Chondrocyte (in vitro differentiated cells): ENCODE data around the gene PDE4D. TPM values are rescaled to one million over a fixed set of nuclear protein-coding genes. Genes with fewer than 3 reads are reported as not detected.

Source experiments
- DNase-seq: peaks from one replicate; pipeline ENCODE4 v3.0.0; 2021; ENCODE audit warnings: mixed read lengths, low spot score
- H3K27ac Mint-ChIP-seq: one replicate; pipeline ENCODE4 v1.8.0; 2021; ENCODE audit warnings: mild to moderate bottlenecking, moderate library complexity, mixed read lengths; ENCODE audit not compliant: unreplicated experiment
- H3K27me3 Mint-ChIP-seq: 2 replicates; pipeline ENCODE4 v1.8.0; 2021; ENCODE audit warnings: low read depth, mixed read lengths
- H3K36me3 Mint-ChIP-seq: 2 replicates; pipeline ENCODE4 v1.8.0; 2021; ENCODE audit warnings: low read depth, mixed read lengths
- H3K4me1 Mint-ChIP-seq: 2 replicates; pipeline ENCODE4 v1.8.0; 2021; ENCODE audit warnings: low read depth, mild to moderate bottlenecking, mixed read lengths
- H3K4me3 Mint-ChIP-seq: one replicate; pipeline ENCODE4 v1.8.0; 2021; ENCODE audit warnings: mild to moderate bottlenecking, moderate library complexity, mixed read lengths; ENCODE audit not compliant: unreplicated experiment
- H3K9me3 Mint-ChIP-seq: 2 replicates; pipeline ENCODE4 v1.8.0; 2021; ENCODE audit warnings: low read depth, mixed read lengths
- total RNA-seq: library from RNA; stranded (reverse); gene quantifications from 3 replicates; pipeline ENCODE4 v1.2.1, GENCODE V29; 2021
- TF ChIP-seq, protein P1 (sequence below): fragments of 200-600 bp; sonication (generic); IDR thresholded peaks from 2 replicates; pipeline ENCODE4 v1.5.0; 2021; ENCODE audit warnings: antibody characterized with exemption, mild to moderate bottlenecking, moderate library complexity

The PDE4D gene
- total RNA-seq, 1 donor from 2014 or later: 21.1 TPM

DNA sequence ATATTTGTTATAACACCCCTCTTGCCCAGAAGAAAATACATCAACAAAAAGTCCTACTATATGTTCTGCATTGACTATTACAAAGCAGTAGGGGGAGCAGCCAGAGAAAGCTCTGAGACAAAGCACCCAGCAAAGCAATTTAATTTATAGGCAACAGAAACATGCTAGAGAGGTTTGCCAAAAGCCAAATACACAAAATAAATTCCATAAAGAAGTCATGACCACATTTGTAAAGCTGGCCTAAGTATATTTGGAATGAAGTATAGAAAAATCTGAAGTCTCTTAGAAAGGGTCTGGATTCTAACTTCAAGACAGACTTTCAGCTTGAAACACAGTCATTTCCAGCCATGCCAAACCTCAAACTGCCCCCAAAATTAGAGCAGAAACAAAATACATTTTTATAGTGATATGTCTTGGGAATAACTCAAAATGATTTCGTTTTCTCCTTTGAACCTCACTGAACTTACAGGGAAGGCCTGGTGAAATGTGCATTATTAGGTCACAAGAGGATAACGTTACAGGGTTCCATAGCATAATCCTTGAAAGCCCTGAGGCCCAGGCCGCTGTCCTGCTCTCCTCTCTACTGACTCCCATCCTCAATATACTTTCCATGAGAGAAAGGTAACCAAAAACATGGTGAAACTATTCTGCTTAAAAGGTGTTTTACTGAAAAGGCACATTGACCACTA lies 858.9 kb downstream of the PDE4D start:
- Mint-ChIP-seq H3K27me3 (no peaks in the 10 kb centered on the region), H3K36me3 (peaks cover 5% of the 10 kb centered on the region), H3K4me1 (peaks cover 51% of the 10 kb centered on the region), H3K27ac (peak overlapping the region; percentile 32), H3K4me3 (no peak overlapping the region), H3K9me3 (peaks cover 5% of the 10 kb centered on the region)
- no peak for DNase-seq
- TF ChIP-seq, protein P1, sequence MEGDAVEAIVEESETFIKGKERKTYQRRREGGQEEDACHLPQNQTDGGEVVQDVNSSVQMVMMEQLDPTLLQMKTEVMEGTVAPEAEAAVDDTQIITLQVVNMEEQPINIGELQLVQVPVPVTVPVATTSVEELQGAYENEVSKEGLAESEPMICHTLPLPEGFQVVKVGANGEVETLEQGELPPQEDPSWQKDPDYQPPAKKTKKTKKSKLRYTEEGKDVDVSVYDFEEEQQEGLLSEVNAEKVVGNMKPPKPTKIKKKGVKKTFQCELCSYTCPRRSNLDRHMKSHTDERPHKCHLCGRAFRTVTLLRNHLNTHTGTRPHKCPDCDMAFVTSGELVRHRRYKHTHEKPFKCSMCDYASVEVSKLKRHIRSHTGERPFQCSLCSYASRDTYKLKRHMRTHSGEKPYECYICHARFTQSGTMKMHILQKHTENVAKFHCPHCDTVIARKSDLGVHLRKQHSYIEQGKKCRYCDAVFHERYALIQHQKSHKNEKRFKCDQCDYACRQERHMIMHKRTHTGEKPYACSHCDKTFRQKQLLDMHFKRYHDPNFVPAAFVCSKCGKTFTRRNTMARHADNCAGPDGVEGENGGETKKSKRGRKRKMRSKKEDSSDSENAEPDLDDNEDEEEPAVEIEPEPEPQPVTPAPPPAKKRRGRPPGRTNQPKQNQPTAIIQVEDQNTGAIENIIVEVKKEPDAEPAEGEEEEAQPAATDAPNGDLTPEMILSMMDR: peak; percentile 84

DNA sequence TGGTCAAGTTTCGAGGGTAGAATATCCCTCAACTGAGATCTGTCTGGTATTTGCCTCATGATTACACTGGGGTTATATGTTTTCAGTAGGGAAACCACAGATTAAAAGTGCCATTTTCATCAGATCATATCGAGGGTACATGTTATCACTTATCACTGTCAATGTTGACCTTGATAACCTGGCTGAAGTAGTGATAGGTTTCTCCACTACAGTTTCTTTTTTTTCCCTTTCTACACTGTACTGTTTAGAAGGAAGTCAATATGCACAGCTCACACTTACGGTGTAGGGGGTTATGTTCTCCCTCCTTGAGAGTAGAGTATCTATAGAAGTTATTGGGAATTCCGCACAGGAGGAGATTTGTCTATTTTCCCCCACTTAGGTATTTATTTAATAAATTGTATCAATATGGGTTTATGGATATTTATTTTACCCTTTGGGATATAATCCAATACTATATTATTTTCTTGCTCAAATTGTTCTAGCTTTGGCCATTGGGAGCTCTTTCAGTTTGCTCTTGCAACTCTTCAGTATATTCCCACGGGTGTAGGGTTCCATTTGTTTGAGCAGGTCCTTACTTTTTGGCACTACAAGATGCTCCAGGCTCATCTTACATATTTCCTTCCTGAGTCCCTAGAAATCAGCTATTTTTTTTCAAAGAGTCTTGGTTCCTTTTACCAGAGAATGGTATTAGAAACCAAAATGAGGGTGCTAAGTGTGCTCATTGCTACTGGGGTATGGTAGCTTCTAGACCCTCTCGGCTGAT lies 866.2 kb downstream of the PDE4D start:
- H3K27me3 Mint-ChIP-seq: no peaks in the 10 kb centered on the region
- H3K4me1 Mint-ChIP-seq: peaks cover 24% of the 10 kb centered on the region
- peaks cover 6% of the 10 kb centered on the region for H3K36me3 Mint-ChIP-seq
- no peak for DNase-seq
- no peak overlapping the region for H3K4me3 Mint-ChIP-seq
- TF ChIP-seq, protein P1: no peak
- H3K9me3 Mint-ChIP-seq: peaks cover 8% of the 10 kb centered on the region
- no peak overlapping the region for H3K27ac Mint-ChIP-seq

DNA sequence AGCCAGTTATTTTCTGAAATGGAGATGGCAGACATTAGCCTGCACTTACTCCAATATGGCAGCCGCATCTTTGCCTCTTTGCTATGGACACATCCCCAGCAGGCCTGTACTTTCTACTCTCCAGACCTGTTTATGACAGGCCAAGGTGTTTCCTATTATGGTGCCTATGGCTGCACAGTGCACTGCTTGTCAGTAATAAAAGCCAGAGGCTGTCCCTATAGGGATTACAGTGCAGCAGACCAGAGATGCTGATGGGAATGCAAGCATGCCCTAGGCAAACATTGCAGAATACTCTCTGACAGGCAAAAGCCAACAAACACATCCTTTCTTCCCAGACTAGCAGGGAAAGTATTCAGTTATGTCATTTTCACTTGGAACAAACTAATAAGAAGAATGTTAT lies 867.8 kb downstream of the PDE4D start:
- DNase-seq: no peak
- peak overlapping the region; percentile 75 for H3K27ac Mint-ChIP-seq
- TF ChIP-seq, protein P1: no peak
- H3K4me1 Mint-ChIP-seq: peaks cover 32% of the 10 kb centered on the region
- no peak overlapping the region for H3K4me3 Mint-ChIP-seq
- peaks cover 5% of the 10 kb centered on the region for H3K36me3 Mint-ChIP-seq
- no peaks in the 10 kb centered on the region for H3K27me3 Mint-ChIP-seq
- peaks cover 8% of the 10 kb centered on the region for H3K9me3 Mint-ChIP-seq

DNA sequence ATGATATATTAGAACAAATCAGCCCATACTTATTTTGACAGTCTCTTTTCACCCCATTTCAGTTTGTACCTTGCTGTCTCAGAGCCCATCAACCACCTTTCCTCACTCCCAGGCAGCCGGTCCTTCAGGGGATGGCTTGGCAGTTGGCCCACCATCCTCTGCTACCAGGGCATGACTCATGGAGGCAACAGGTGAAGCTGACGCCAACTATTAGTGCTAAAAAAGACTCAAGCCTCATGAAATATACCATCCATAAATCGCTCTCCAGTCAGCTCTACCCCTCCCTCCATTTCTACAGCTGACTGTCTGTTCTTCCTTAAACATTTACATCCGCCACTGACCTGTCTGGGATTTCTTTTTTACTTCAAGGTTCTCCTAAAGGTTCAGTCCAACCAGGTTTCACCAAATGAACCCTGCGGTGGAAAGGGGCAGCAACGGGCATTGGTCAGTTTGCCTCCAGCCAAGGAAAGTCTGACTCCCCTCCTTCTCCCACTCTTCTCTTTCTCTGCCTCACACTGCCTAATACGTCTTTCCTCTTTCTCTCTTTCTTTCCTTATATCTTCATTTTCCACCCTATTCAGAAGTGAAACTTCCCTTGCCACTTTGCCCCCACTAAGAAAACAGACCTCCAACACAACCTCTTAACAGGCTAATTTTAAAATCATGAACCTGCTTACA lies 871.5 kb downstream of the PDE4D start:
- Mint-ChIP-seq H3K27ac (peak overlapping the region; percentile 49), H3K36me3 (no peaks in the 10 kb centered on the region), H3K27me3 (no peaks in the 10 kb centered on the region), H3K9me3 (no peaks in the 10 kb centered on the region), H3K4me3 (no peak overlapping the region), H3K4me1 (peaks cover 35% of the 10 kb centered on the region)
- TF ChIP-seq, protein P1: no peak
- DNase-seq: no peak

DNA sequence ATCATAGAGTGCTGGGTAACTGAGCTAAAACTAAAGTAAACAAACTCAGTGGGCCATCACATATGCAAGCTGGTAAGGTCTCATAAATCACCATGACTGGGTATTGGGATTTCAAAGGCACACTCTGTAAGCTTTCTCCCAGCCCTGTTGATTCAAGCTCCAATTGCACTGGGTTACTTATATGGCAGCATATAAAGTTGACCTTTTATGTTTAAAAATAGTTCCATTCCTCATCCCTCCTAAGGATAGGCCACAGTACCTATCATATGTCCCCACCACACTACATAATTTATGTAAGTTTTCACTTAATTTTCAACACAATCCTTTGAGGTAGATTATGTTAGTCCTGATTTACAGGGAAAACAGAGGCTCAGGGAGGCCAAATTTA lies 872.2 kb downstream of the PDE4D start:
- no peaks in the 10 kb centered on the region for H3K36me3 Mint-ChIP-seq
- no peak overlapping the region for H3K27ac Mint-ChIP-seq
- H3K4me3 Mint-ChIP-seq: no peak overlapping the region
- no peaks in the 10 kb centered on the region for H3K9me3 Mint-ChIP-seq
- peaks cover 32% of the 10 kb centered on the region for H3K4me1 Mint-ChIP-seq
- TF ChIP-seq, protein P1: no peak
- DNase-seq: no peak
- no peaks in the 10 kb centered on the region for H3K27me3 Mint-ChIP-seq
